T1000 (cell line): ENCODE results near the gene GAGE10.
"Not testable (repeated sequence)": the region's sequence is repeated elsewhere in the genome, so short reads cannot be mapped to it uniquely, and the experiment has no call there.

Experiments used
- DNase-seq: peaks from one replicate; lab custom pipeline; 2025; ENCODE audit warnings: mixed read lengths; lab: John Stamatoyannopoulos, UW

The GAGE10 gene

DNA sequence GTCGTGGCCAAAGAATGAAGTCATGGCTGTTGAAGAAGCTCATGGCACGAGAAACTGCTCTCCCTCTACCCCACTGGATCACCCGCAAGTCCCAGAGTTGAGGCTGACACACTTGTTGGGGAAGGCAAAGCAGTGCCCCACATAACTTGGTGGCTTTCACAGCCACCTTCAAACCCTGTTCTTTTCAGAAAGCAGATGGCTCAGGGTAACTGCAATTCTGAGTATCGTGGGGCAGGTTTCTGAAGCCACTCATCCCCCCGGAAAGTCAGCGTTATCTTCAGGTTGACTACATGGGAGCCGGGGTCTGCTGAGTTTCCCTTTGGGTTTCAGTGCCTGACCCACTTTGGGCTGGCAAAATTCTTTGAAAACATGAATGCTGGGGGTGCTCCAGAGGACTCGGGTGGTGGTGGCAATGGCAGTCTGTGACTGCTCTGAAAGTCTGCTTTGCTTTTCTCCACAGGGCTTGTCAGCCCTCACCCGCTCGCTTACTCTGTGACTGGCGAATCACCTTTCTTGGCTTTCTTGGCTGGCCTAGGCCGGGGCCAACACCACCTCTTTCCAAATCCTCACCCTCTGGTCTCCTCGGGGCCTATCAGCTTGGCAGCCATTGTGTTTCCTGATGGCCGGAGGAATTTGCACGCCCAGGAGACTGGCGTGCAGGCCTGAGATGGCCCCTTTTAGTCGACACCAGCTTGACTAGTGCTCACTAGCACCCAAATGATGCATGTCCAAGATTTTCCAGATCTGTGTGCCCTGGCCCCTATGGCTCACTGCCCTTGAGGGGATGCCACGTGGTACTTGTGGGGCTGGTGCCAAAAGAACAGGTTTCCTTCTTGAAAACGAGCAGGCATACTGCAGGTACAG lies 26.5 kb upstream of the GAGE10 start:
- DNase-seq, result no peak

GRCh38 chrX:49277535-49277830 lies 26.0 kb upstream of the GAGE10 start:
- no peak for DNase-seq

DNA sequence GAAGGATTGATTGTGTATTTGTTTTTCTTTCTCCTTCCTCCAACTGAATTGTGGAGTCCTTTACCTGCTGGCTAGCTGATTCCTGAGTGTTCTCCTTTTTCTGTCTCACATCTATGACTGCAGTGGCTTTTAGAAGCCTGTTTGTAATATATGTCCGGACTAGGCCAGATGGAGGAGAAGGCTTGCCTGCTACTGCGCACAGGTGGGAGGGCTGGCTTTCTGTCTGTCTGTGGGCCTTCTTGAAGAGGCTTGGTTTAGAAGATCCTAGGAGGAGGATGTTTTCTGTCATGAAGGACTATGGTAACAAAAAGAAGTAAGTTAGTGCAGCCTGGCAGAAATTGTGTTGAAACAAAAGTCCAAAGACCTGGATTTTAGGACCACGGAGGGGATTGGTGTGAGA lies 25.4 kb upstream of the GAGE10 start:
- DNase-seq, result no peak

DNA sequence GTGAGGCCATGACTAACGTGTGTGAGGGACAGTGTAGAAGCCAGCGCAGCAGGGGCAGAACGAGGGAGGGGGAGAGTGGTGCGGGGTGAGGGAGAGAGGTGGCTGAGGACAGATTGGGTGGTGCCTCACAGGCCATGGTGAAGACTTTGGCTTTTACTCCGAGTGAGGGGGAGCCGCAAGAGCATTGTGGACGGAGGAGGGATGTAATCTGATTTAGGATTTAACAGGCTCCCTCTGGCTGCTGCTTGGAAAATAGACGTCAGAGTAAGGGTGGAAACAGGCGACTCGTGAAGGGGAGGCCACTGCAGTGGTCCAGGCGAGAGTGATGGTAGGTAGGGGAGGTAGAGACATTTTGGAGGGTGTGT lies 20.8 kb upstream of the GAGE10 start:
- DNase-seq, result no peak

DNA sequence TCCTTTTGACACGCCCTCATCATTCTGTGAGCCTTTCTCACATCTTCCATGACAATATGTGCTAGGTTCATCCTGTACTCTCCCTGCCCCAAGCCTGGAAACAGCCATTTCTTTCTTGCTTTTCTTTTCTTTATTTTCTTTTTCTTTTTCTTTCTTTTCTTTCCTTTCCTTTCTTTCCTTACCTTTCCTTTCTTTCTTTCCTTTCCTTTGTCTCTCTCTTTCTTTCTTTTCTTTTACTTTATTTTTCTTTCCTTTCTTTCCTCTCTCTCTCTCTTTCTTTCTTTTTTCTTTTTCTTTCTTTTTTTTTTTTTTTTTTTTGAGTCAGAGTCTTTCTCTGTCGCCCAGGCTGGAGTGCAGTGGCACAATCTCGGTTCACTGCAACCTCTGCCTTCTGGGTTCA lies 19.2 kb upstream of the GAGE10 start:
- no peak for DNase-seq

GRCh38 chrX:49286136-49286535 lies 17.3 kb upstream of the GAGE10 start:
- no peak for DNase-seq

GRCh38 chrX:49286581-49286980 lies 16.9 kb upstream of the GAGE10 start:
- DNase-seq, result no peak

- DNase-seq, result no peak
These were observed 15.8 kb upstream of the GAGE10 start for GRCh38 chrX:49287665-49288064.

GRCh38 chrX:49290215-49290614 lies 13.2 kb upstream of the GAGE10 start:
- no peak for DNase-seq

GRCh38 chrX:49291615-49292337 lies 11.7 kb upstream of the GAGE10 start:
- no peak for DNase-seq

DNA sequence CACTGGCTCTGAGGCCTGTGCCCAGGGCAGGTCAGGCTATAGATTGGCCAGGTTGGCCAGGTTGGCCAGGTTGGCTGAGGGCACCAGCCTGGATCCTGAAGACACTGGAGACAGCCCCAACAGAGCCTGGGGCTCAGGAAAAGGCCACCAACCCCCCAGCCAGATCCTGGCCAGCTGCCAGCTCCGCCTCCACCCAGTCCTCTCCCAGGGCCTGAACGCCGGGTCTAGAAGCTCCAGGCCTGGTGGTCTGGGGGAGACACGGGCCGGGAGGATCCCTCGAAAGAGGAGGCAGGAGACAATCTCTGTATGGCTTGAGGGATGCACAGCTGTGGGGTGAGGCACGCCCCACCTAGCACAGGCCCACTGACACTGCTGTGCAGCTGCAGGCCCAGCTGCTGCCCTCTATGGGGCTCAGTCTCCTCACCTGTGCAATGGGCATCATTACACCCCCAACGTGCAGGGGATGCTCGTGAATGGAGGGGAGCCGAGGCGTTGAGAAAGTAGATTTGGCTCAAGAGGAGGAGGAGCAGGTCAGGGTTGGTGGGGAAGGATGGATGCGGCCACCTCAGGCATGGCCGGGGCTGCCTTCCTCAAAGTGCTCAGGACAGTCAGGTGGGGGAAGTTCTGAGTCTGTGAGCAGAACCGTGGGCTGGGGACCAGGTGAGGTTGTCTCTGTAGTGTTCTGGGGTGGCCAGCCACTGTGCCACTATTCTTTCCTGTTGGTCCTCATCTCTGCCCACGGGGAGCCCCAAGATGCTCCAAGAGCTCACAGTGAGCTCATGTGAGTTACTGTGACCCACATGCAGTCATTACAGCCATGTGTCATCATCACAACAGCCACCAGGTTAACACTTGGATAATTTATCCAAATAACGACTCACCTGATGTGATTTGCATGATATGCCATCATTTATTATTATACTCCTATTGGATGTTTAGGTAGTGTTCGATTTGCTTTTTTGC lies 10.8 kb upstream of the GAGE10 start:
- no peak for DNase-seq

DNA sequence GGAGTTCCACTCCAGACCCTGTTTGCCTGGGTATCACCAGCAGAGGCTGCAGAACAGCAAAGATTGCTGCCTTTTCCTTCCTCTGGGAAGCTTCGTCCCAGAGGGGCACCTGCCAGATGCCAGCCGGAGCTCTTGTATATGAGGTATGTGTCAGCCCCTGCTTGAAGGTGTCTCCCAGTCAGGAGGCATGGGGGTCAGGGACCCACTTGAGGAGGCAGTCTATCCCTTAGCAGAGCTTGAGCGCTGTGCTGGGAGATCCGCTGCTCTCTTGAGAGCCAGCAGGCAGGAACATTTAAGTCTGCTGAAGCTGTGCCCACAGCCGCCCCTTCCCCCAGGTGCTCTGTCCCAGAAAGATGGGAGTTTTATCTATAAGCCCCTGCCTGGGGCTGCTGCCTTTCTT lies 4.2 kb upstream of the GAGE10 start:
- DNase-seq, result not testable (repeated sequence)

DNA sequence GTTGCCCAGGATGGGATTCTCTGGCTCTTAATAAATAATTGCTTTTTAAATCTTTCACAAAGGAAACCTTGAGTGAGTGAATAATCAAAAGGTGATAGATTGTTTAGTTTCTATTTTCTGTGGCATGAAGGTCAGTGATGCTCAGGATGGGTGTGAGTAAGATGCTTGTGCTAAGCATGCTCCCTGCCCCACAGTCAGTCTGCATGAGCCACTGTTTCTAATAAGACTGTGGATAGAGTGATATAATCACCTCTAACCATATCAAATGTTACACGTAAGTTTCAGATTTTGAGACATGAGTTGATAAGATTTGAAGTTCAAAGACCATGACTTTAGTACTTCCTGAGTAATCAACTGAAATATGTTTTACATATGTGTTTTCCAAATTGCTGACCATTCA lies 2.7 kb upstream of the GAGE10 start:
- no peak for DNase-seq

- DNase-seq, result not testable (repeated sequence)
These were observed 4.3 kb downstream of the GAGE10 start for GRCh38 chrX:49307775-49308174.

DNA sequence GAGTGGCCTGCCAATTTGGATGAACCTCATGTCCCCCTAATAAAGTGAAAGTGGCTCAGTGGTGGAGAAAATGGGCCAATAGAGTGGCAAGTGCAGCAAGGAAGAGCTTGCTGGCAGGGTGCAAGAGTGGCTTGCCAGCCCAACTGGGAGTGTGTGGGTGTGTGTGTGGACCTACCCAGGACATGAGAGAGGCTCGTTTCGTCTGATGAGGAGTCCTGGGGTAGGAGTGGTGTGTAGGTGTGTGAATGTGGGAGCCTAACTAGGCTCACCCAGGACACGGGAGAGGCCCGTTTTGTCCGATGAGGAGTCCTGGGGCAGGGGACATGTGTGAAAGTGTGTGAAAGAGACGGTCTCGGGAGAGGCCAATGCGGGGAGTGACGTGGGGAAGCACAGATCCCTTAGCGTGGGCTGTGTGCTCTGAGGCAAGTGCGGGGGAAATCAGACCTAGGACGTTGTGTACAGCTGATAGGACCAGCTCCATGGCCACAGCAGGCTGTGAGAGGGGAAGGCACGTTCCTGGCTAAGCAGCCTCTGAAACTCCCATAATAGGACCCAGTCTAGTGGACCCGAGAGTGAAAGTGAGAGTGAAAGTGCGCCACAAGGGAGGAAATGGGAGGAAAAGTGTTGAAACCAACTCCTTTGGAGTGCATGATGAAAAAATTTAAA lies 5.3 kb downstream of the GAGE10 start:
- no peak for DNase-seq

DNA sequence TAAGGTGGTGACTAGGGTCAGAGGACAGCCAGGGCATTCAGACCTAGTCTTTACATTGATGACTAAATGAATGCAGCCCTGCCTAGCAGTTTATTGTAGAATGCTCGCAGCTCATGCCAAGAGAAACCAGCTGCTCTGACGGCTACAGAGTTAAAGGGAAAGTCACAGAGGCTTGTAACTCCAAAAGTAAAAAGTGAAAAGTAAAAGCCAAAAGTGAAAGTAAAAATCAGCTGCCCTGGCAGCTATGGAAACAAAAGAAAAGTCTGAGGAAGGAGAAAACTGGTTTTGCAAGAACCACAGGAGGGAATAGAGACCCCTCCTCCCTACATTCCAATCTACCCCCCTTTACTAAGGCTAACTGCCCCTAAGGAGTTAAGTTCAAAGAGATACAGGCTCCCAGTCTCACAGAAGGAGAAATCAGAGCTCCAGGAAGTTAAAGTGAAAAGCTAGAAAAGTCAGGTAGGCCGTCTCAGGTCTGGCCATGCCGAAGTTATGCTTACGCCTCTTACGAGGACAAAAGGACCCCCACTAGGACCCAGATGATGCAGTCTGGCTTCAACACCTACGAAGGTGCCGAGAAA lies 6.0 kb downstream of the GAGE10 start:
- no peak for DNase-seq

GRCh38 chrX:49310371-49310770 lies 6.9 kb downstream of the GAGE10 start:
- DNase-seq, result no peak

- DNase-seq, result no peak
These were observed 8.7 kb downstream of the GAGE10 start for GRCh38 chrX:49312176-49312575.

GRCh38 chrX:49316085-49316484 lies 12.6 kb downstream of the GAGE10 start:
- DNase-seq, result no peak

DNA sequence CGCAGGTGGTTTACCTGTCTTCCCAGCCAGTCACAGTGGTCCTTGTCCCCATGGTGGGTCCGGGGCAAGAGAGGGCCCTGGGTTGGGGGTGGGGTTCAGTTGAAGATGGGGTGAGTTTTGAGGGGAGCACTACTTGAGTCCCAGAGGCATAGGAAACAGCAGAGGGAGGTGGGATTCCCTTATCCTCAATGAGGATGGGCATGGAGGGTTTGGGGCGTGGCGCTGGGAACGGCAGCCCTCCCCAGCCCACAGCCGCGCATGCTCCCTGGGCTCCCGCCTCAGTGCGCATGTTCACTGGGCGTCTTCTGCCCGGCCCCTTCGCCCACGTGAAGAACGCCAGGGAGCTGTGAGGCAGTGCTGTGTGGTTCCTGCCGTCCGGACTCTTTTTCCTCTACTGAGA lies 18.3 kb downstream of the GAGE10 start, which contains the start of gene GAGE12J:
Gene GAGE12J (plus strand): TSS at position 301 of the 400 bp plus-strand sequence. CDS start 1,157 bp downstream, outside the sequence.
- not testable (repeated sequence) for DNase-seq

DNA sequence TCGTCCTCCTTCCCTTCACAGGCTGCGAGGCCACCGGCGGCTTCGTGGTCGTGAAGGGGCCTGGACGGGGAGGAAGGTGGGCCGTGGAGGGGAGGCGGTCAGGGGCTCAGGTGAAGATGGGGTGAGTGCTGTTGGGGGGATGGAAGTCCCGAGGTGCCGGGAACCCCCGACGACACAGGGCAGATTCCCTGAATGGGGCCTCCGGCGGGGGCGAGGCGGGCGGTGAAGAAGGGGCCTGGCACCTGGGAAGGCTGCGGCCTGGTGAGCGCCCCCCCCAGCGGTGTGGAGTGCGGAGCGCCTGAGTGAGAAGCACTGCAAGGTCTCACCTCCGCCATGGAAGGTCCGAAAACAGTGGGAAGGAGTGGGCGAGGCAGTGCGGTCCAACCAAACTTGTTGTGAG lies 18.8 kb downstream of the GAGE10 start:
- not testable (repeated sequence) for DNase-seq
